ENCODE data around the gene LST1.
A peak's percentile ranks its signal among the peaks of the same experiment; 100 is the strongest.
"Not testable (repeated sequence)": the region's sequence is repeated elsewhere in the genome, so short reads cannot be mapped to it uniquely, and the experiment has no call there.

Gene LST1

GRCh38 chr6:31581434-31582229 lies 4.4 kb upstream of the LST1 start:
- DNase-seq: no peak

DNA sequence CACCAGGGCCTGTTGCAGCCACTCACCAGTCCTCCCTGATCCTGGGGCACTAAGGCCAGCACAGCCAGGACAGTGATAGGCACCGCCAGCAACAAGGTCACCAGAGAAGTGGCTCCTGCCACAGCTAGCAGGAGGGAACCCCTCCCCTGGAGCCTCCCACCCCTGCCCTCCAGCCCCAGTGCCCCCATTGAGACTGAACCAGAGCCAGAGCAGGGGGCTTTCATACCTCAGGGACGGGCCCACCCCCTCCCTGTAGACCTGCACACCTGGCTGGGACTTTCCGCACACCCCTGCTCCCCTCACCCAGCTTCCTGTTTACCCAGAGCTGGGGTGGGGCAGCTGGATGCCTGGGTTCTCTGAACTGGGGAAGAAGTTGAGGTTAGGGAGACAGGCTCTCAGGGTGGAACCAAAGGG lies 3.8 kb upstream of the LST1 start, which contains the start of gene LTB:
Gene LTB (minus strand): TSS at position 195 of the 414 bp plus-strand sequence. CDS start 7 bp downstream, at position 188.
- DNase-seq: no peak

GRCh38 chr6:31585491-31585890 lies 586 bp upstream of the LST1 start:
- DNase-seq: no peak

GRCh38 chr6:31586599-31587281 lies 663 bp downstream of the LST1 start:
- DNase-seq: no peak

DNA sequence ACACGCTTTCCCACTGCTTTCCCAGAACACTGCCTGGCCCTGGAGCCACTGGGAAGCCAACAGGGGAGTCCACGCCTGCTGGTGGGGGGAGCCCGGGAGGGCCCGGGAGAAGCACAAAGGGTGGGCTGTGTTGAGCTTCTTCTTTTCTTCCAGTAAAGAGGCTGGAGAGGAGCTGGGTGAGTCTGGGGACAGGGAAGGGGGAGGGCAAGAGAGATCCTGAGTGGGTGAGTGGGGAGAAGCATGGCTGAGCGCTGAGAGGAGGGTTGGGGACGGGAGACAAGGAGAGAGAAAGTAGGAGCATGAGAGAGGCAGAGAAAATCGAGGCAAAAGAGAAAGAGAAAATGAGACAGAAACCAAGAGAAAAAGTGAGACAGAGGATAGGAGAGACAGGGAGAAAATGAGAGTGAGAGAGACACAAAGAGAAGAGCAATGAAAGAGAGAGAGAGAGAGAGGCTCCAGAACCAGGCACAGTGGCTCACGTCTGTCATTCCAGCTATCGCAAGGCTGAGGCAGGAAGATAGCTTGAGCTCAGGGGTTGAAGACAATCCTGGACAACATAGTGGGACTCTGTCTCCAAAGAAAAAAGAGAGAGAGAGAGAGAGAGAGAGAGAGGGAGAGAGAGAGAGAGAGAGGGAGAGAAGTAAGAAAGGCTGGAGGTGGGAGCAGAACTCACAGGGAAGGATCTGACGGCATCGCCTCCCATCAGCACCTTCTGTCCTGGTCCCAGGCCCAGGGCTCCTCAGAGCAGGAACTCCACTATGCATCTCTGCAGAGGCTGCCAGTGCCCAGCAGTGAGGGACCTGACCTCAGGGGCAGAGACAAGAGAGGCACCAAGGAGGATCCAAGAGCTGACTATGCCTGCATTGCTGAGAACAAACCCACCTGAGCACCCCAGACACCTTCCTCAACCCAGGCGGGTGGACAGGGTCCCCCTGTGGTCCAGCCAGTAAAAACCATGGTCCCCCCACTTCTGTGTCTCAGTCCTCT lies 2.0 kb downstream of the LST1 start:
- no peak for DNase-seq

DNA sequence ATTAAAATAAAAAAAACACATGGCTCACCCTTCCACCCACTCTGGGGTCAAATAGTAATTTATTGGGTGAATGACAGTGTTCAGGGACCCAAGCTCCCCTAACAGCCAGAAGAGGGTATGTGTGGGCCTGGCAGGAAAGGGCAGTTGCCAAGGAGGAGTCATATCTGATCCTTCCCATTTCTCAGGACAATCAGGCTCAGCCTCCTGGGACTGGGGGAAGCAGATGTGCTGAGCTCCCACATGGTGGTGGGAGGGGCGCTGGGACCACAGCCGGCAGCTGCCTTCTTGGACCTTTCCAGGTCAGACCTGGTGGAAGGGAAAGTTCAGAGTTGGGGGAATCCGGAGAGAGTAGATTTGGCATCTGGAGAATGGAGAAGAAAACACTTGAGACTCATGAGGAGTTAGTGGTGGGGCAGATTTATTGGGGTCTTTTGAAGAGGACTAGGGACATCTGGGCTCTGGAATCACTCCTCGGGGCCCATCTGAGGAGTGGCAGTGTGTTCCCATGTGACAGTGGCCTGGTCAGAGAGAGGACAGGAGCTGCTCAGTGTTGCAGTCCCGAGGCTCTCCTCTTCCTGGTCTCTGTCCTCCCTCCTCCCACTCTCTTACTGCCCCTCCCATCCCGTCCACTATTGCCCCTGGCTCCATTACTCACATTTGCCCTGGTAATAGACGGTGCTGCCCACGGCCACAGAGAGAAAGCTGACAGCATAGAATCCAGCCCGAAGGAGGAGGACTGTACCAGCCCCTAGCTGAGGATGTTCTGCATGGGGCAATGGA lies 3.0 kb downstream of the LST1 start:
- no peak for DNase-seq

GRCh38 chr6:31590691-31591090 lies 4.6 kb downstream of the LST1 start:
- not testable (repeated sequence) for DNase-seq

DNA sequence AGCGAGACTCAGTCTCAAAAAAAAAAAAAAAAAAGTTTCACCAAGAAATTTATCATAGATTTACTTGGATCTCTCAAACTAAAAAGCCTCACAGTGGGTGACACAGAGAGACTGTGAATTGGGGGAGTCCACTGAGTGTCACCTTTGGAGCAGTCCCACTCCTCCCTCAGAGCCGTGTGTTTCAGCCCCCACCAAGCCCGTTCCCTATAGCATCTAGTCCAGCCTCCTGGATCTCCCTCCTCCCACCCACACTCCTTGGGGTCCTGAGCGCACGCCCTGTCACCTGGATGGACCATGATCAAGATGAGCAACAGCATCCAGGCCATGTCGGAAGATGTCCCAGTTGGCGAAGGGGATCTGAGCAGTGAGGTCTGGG lies 6.3 kb downstream of the LST1 start:
- DNase-seq: no peak

GRCh38 chr6:31597006-31597405 lies 10.9 kb downstream of the LST1 start:
- DNase-seq: peak; percentile 19

GRCh38 chr6:31607317-31607716 lies 21.2 kb downstream of the LST1 start:
- no peak for DNase-seq

- DNase-seq: no peak
These were observed 23.7 kb downstream of the LST1 start for GRCh38 chr6:31609519-31610406.

DNA sequence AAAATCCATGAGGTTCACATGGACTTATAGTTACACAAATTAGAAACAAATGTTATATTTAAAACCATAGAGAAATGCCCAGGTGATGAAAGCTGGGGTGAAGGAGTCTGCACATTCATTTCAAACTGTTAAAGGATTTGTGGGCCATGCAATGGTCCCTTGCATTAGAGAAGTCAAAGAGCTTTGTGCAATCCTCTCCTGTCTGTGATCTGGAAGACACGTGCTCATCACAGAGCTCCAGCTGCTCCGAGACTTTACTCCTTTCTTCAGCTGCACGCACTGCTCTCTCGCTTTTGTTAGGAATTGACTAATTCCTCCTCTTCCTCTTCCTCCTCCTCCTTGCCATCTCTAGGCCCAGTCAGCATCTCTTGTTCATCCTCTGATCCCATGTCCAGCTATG lies 24.9 kb downstream of the LST1 start:
- DNase-seq: no peak

DNA sequence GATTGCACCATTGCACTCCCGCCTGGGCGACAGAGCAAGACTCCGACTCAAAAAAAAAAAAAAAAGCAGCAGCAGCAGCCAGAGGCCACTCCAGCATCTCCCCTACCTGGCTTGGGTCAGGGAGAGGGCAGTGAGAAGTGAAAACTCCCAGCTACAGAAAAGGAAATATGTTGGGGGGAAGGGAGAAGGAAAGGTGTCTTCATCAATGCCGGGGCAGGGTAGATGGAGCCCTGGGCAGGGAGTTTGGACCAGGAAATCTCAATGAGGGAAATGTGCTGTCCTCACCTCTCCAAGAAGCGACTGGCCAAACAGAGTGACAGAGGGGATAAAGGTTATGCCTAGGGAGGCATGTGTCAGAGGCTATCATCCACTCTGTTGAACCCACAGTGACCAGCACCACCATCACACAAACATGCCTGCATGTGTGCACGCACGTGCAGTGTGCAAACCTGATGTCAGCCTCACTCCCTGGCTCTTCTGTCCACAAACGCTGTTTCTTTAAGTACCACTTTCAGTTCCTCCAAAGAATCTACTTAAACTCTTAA lies 28.1 kb downstream of the LST1 start:
- DNase-seq: no peak

GRCh38 chr6:31614684-31615578 lies 28.9 kb downstream of the LST1 start, which contains the start of gene AIF1:
AIF1 (plus strand) TSS chr6:31615234; CDS start chr6:31615330, 96 bp downstream.
- DNase-seq: no peak

DNA sequence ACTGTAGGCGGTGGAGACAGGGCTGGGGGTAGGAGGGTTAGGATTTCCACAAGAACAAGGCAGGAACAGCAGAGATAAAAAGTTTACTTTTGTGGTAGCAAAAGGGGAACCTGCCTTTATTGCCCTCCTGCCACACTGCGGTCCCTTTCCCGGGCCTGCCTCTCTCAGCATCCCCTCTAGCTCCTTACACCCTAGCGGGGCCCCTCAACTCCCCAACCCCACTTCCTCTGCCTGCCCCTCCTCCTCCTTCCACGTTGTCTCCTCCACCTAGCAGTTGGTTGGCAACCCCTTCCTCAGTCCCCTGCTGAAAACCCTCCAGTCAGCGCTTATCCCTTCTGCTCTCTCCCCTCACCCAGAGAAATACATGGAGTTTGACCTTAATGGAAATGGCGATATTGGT lies 29.7 kb downstream of the LST1 start:
- no peak for DNase-seq

- no peak for DNase-seq
These were observed 30.9 kb downstream of the LST1 start for GRCh38 chr6:31617010-31617409.

- DNase-seq: peak; percentile 94
These were observed 33.9 kb downstream of the LST1 start for GRCh38 chr6:31619805-31620585.

DNA sequence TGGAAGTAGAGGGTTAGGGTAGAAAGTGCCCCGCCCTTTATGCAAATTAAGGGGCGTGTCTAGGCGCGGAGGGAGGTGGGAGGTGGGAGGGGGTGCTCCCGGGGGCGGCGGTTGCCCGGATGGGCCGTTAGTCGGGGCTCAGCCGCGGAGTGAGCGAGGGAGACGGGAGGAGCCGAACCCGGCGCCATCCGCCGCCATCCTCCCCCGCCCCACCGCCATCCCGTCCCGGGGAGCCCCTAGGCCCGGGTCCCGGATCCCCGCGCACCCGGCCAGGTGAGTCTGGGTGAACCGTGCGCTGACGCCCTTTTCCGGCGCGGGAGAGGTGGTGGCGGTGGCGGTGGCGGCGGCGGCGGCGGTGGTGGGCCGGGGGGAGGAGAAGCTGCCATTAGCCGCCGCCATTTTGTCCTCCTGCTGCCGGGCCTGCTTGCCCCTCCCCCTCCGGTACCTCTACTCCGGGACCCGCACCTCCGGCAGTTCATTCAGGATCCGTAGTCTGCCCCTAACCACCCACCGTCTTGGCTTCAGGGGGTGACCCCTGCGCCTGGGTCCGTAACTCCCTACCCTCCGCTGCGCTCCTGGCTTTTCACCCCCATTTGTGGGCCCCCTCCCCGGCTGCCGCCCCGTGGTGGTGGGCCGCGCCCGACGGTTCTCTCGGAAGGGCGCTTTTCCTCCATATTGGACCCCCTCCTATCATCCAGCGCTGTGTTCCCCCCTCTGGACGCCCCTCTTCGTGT lies 34.7 kb downstream of the LST1 start, which contains the start of gene PRRC2A:
Gene PRRC2A (plus strand): TSS at position 130 of the 734 bp plus-strand sequence. CDS start 2,075 bp downstream, outside the sequence.
- no peak for DNase-seq

All from NCI-H524 treated with DMSO at 0.1 percent for 48 hours (cell line).